MV-4-11 (cell line): ENCODE measurements around the gene DEFB124.
"Not testable (repeated sequence)": the region's sequence is repeated elsewhere in the genome, so short reads cannot be mapped to it uniquely, and the experiment has no call there.

Experiments
- DNase-seq: peaks from one replicate; lab custom pipeline; 2025; lab: John Stamatoyannopoulos, UW

DEFB124 gene

GRCh38 chr20:31474758-31475427, at the start of gene DEFB124, which contains the start of gene REM1:
TSS of gene DEFB124 (minus strand) at chr20:31475127. CDS start at chr20:31473013, 2,114 bp downstream.
TSS of gene REM1 (plus strand) at chr20:31475288. CDS start at chr20:31476446, 1,158 bp downstream.
- DNase-seq = no peak

- DNase-seq = peak; percentile 93
Measured at GRCh38 chr20:31523361-31524283, 48.7 kb upstream of the DEFB124 start.

GRCh38 chr20:31522731-31523130, 47.8 kb upstream of the DEFB124 start:
- no peak for DNase-seq

GRCh38 chr20:31521267-31521666, 46.3 kb upstream of the DEFB124 start:
- DNase-seq = not testable (repeated sequence)

GRCh38 chr20:31517373-31517772, 42.4 kb upstream of the DEFB124 start:
- DNase-seq = peak; percentile 27

GRCh38 chr20:31516651-31517050, 41.7 kb upstream of the DEFB124 start:
- DNase-seq = no peak

GRCh38 chr20:31516166-31516565, 41.2 kb upstream of the DEFB124 start:
- DNase-seq = no peak

- peak; percentile 9 for DNase-seq
Measured at GRCh38 chr20:31515775-31516107, 40.8 kb upstream of the DEFB124 start.

GRCh38 chr20:31515072-31515774, 40.3 kb upstream of the DEFB124 start:
- DNase-seq = no peak

GRCh38 chr20:31514154-31515071, 39.5 kb upstream of the DEFB124 start, which contains the start of gene HM13:
TSS of gene HM13 (plus strand) at chr20:31514442. CDS start at chr20:31514552, 110 bp downstream.
- DNase-seq = peak; percentile 86

- DNase-seq = no peak
Measured at GRCh38 chr20:31508517-31509244, 33.8 kb upstream of the DEFB124 start.

GRCh38 chr20:31505903-31506302, 31.0 kb upstream of the DEFB124 start:
- no peak for DNase-seq

- DNase-seq = peak; percentile 34
Measured at GRCh38 chr20:31502884-31503673, 28.2 kb upstream of the DEFB124 start.

GRCh38 chr20:31500527-31500926, 25.6 kb upstream of the DEFB124 start:
- DNase-seq = no peak

GRCh38 chr20:31497838-31498540, 23.1 kb upstream of the DEFB124 start:
- no peak for DNase-seq

GRCh38 chr20:31496761-31497295, 21.9 kb upstream of the DEFB124 start:
- DNase-seq = no peak

GRCh38 chr20:31494131-31494530, 19.2 kb upstream of the DEFB124 start:
- peak; percentile 56 for DNase-seq

- DNase-seq = no peak
Measured at GRCh38 chr20:31490752-31491151, 15.8 kb upstream of the DEFB124 start.

- DNase-seq = no peak
Measured at GRCh38 chr20:31489152-31489551, 14.2 kb upstream of the DEFB124 start.
